ENCODE measurements around the gene PADI6.

Gene PADI6

GRCh38 chr1:17358557-17358956, 13.4 kb upstream of the PADI6 start:
- no peak for DNase-seq

GRCh38 chr1:17359031-17359430, 13.0 kb upstream of the PADI6 start:
- DNase-seq = no peak

GRCh38 chr1:17359808-17360207, 12.2 kb upstream of the PADI6 start:
- DNase-seq = no peak

GRCh38 chr1:17360272-17360956, 11.6 kb upstream of the PADI6 start:
- no peak for DNase-seq

GRCh38 chr1:17361687-17362086, 10.3 kb upstream of the PADI6 start:
- no peak for DNase-seq

- DNase-seq = no peak
Observed at GRCh38 chr1:17363351-17363750, 8.6 kb upstream of the PADI6 start.

- no peak for DNase-seq
Observed at GRCh38 chr1:17363771-17364170, 8.2 kb upstream of the PADI6 start.

GRCh38 chr1:17365293-17365692, 6.7 kb upstream of the PADI6 start:
- DNase-seq = no peak

GRCh38 chr1:17369466-17369865, 2.5 kb upstream of the PADI6 start:
- DNase-seq = no peak

GRCh38 chr1:17370618-17371017, 1.4 kb upstream of the PADI6 start:
- DNase-seq = no peak

- DNase-seq = no peak
Observed at GRCh38 chr1:17372955-17373354, 959 bp downstream of the PADI6 start.

- DNase-seq = no peak
Observed at GRCh38 chr1:17375651-17376050, 3.7 kb downstream of the PADI6 start.

- DNase-seq = no peak
Observed at GRCh38 chr1:17377325-17377953, 5.4 kb downstream of the PADI6 start.

- DNase-seq = no peak
Observed at GRCh38 chr1:17381161-17381560, 9.2 kb downstream of the PADI6 start.

GRCh38 chr1:17392199-17392740, 20.3 kb downstream of the PADI6 start:
- no peak for DNase-seq

GRCh38 chr1:17393230-17393629, 21.2 kb downstream of the PADI6 start:
- DNase-seq = no peak

- no peak for DNase-seq
Observed at GRCh38 chr1:17397910-17398695, 26.1 kb downstream of the PADI6 start.

GRCh38 chr1:17400725-17401341, 28.8 kb downstream of the PADI6 start:
- DNase-seq = no peak

- no peak for DNase-seq
Observed at GRCh38 chr1:17401841-17402240, 29.8 kb downstream of the PADI6 start.

- DNase-seq = no peak
Observed at GRCh38 chr1:17403081-17403480, 31.1 kb downstream of the PADI6 start.

GRCh38 chr1:17404034-17404684, 32.2 kb downstream of the PADI6 start:
- no peak for DNase-seq

- DNase-seq = no peak
Observed at GRCh38 chr1:17404820-17405219, 32.8 kb downstream of the PADI6 start.
